SK-N-SH treated with all-trans-retinoic acid at 6 μM for 48 hours (cell line): ENCODE results near the gene CBX7.

Experiments
- ATAC-seq: fragments of 200-7000 bp; cut with Tn5 transposase; 3 replicates; pipeline ENCODE4 v1.9.1; 2020; ENCODE audit warnings: mild to moderate bottlenecking, moderate library complexity
- ARNTL ChIP-seq: fragments of 450-650 bp; formaldehyde crosslinking; IDR thresholded peaks from 2 replicates; pipeline ENCODE4 v1.5.0; 2020; ENCODE audit warnings: low read depth, mild to moderate bottlenecking, moderate library complexity, borderline replicate concordance
- CSDC2 ChIP-seq: fragments of 250-450 bp; sonication (Bioruptor Pico); IDR thresholded peaks from 2 replicates; pipeline ENCODE4 v1.5.0; 2020; ENCODE audit warnings: mild to moderate bottlenecking, moderate library complexity
- CSRNP3 ChIP-seq: fragments of 250-450 bp; sonication (Bioruptor Pico); IDR thresholded peaks from 2 replicates; pipeline ENCODE4 v1.5.1; 2021; ENCODE audit warnings: mild to moderate bottlenecking, moderate library complexity
- ESRRG ChIP-seq: fragments of 250-450 bp; sonication (Bioruptor Pico); IDR thresholded peaks from 2 replicates; pipeline ENCODE4 v1.6.1; 2021; ENCODE audit warnings: mild to moderate bottlenecking
- GLIS3 ChIP-seq: fragments of 250-450 bp; sonication (Bioruptor Pico); IDR thresholded peaks from 2 replicates; pipeline ENCODE4 v1.5.0; 2020; ENCODE audit warnings: mild to moderate bottlenecking, moderate library complexity
- ISL1 ChIP-seq: fragments of 250-450 bp; sonication (Bioruptor Pico); IDR thresholded peaks from 2 replicates; pipeline ENCODE4 v2.1.2; 2022; ENCODE audit warnings: mild to moderate bottlenecking, moderate library complexity
- POU6F1 ChIP-seq: fragments of 250-450 bp; sonication (Bioruptor Pico); IDR thresholded peaks from 2 replicates; pipeline ENCODE4 v1.8.0; 2021; ENCODE audit warnings: low read depth, mild to moderate bottlenecking, moderate library complexity, borderline replicate concordance
- RARB ChIP-seq: fragments of 250-450 bp; sonication (Bioruptor Pico); IDR thresholded peaks from 2 replicates; pipeline ENCODE4 v1.8.0; 2021; ENCODE audit warnings: mild to moderate bottlenecking, moderate library complexity
- TOX ChIP-seq: fragments of 250-450 bp; sonication (Bioruptor Pico); IDR thresholded peaks from 2 replicates; pipeline ENCODE4 v1.8.0; 2021; ENCODE audit warnings: mild to moderate bottlenecking, moderate library complexity, borderline replicate concordance
- ZC3H10 ChIP-seq: fragments of 250-450 bp; sonication (Bioruptor Pico); IDR thresholded peaks from 2 replicates; pipeline ENCODE4 v1.5.1; 2021; ENCODE audit warnings: mild to moderate bottlenecking, moderate library complexity
- ZFP3 ChIP-seq: fragments of 250-450 bp; sonication (Bioruptor Pico); IDR thresholded peaks from 2 replicates; pipeline ENCODE4 v1.5.0; 2020; ENCODE audit warnings: mild to moderate bottlenecking, moderate library complexity
- ZFP30 ChIP-seq: fragments of 450-650 bp; formaldehyde crosslinking; IDR thresholded peaks from 2 replicates; pipeline ENCODE4 v1.5.0; 2022; ENCODE audit warnings: mild to moderate bottlenecking, moderate library complexity
- ZNF565 ChIP-seq: fragments of 450-650 bp; formaldehyde crosslinking; conservative IDR thresholded peaks from 2 replicates; pipeline ENCODE4 v1.5.0; 2020; ENCODE audit warnings: low read depth, mild to moderate bottlenecking, moderate library complexity
- ZNF70 ChIP-seq: fragments of 450-650 bp; formaldehyde crosslinking; IDR thresholded peaks from 2 replicates; pipeline ENCODE4 v1.5.0; 2020; ENCODE audit warnings: mild to moderate bottlenecking, moderate library complexity
- ZNF8 ChIP-seq: fragments of 450-650 bp; formaldehyde crosslinking; IDR thresholded peaks from 2 replicates; pipeline ENCODE4 v1.5.0; 2020; ENCODE audit warnings: mild to moderate bottlenecking, moderate library complexity
- TF ChIP-seq, protein P1 (sequence below): fragments of 250-450 bp; sonication (Bioruptor Pico); IDR thresholded peaks from 2 replicates; pipeline ENCODE4 v1.8.0; 2020; ENCODE audit warnings: mild to moderate bottlenecking, moderate library complexity, borderline replicate concordance
- TF ChIP-seq, protein P2 (sequence below): fragments of 250-450 bp; sonication (Bioruptor Pico); IDR thresholded peaks from 2 replicates; pipeline ENCODE4 v1.5.0; 2020; ENCODE audit warnings: mild to moderate bottlenecking, moderate library complexity
- TF ChIP-seq, protein P3 (sequence below): fragments of 250-450 bp; sonication (Bioruptor Pico); IDR thresholded peaks from 2 replicates; pipeline ENCODE4 v1.5.1; 2020; ENCODE audit warnings: low read depth, mild to moderate bottlenecking, moderate library complexity

CBX7 gene

DNA sequence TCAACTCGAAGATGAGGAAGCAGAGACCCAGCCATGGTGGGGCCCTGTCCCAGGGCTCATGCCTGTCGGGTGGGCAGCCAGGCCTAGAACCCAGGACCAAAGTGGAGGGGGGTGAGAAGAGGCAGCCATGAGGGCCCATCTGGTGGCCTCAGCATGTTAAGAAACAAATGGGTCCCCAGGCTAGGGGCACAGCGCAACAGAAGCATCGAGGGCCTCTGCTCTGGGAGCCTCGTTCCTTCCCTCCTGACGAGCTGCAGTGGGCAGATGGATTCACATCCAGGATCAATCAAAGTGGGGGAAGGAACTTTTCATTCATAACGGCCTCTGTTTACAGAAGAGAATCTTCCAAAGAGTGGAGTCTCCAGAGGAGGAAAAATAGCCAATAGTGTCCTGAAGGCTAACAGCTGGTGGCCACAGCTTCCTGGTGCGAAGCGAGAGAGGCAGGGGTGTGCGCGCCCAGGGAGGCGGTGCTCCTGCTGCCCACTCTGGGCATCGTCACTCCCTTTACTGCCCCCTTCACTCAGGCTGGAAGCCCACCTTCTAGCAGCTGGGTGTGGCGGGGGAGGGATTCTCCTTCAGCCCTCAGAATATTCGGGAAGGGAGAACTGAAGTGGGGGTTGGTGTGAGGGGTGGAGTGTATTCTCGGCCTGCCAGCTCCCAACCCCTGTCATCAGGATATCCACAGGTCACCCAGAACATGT lies 4.3 kb downstream of the CBX7 start (continued):
- TF ChIP-seq, protein P1, sequence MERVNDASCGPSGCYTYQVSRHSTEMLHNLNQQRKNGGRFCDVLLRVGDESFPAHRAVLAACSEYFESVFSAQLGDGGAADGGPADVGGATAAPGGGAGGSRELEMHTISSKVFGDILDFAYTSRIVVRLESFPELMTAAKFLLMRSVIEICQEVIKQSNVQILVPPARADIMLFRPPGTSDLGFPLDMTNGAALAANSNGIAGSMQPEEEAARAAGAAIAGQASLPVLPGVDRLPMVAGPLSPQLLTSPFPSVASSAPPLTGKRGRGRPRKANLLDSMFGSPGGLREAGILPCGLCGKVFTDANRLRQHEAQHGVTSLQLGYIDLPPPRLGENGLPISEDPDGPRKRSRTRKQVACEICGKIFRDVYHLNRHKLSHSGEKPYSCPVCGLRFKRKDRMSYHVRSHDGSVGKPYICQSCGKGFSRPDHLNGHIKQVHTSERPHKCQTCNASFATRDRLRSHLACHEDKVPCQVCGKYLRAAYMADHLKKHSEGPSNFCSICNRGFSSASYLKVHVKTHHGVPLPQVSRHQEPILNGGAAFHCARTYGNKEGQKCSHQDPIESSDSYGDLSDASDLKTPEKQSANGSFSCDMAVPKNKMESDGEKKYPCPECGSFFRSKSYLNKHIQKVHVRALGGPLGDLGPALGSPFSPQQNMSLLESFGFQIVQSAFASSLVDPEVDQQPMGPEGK (CRISPR knock-in tag) = no peak

DNA sequence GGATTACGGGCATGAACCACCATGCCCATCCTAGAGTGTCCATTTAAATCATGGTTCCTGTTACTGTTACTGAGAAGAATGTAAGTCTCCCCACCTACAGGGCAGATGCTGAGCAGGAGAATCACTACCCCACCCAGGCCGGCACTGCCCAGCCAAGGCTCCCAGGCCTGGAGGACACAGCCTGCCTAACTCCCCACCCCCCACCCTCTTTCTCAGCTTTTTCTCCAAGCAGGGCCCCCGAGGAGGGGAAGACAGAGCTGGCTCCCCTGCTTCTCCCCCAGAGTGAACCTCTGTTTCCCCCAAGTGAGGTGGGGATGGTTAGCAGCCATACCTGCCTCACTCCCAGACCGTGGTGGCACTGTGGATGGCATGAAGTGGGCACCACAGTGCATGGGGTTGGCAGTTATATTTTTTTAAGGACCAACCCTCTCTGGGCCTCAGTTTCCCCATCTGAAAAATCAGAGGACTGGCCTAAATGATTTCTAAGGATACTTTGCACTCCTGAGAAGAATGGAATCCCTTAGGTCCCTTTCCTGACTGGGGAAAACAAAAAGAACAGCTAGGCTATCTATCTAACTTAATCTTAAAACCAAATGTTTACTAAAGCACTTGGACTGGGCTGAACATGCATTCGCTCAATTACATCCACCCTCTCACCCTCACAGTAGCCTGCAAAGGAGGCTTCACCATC lies 5.0 kb downstream of the CBX7 start:
- ATAC-seq = no peak
- TF ChIP-seq, protein P1 (CRISPR knock-in tag) = no peak
- TF ChIP-seq ZNF565 (CRISPR knock-in tag) (no peak), GLIS3 (CRISPR knock-in tag) (no peak), ESRRG (CRISPR knock-in tag) (no peak), ISL1 (CRISPR knock-in tag) (no peak), ZFP3 (CRISPR knock-in tag) (no peak), CSRNP3 (CRISPR knock-in tag) (no peak), TOX (CRISPR knock-in tag) (no peak), ZC3H10 (CRISPR knock-in tag) (no peak), ARNTL (CRISPR knock-in tag) (no peak), POU6F1 (CRISPR knock-in tag) (no peak), ZNF8 (CRISPR knock-in tag) (no peak), ZNF70 (CRISPR knock-in tag) (no peak), CSDC2 (no peak), RARB (CRISPR knock-in tag) (no peak), ZFP30 (CRISPR knock-in tag) (no peak)
- TF ChIP-seq, protein P2, sequence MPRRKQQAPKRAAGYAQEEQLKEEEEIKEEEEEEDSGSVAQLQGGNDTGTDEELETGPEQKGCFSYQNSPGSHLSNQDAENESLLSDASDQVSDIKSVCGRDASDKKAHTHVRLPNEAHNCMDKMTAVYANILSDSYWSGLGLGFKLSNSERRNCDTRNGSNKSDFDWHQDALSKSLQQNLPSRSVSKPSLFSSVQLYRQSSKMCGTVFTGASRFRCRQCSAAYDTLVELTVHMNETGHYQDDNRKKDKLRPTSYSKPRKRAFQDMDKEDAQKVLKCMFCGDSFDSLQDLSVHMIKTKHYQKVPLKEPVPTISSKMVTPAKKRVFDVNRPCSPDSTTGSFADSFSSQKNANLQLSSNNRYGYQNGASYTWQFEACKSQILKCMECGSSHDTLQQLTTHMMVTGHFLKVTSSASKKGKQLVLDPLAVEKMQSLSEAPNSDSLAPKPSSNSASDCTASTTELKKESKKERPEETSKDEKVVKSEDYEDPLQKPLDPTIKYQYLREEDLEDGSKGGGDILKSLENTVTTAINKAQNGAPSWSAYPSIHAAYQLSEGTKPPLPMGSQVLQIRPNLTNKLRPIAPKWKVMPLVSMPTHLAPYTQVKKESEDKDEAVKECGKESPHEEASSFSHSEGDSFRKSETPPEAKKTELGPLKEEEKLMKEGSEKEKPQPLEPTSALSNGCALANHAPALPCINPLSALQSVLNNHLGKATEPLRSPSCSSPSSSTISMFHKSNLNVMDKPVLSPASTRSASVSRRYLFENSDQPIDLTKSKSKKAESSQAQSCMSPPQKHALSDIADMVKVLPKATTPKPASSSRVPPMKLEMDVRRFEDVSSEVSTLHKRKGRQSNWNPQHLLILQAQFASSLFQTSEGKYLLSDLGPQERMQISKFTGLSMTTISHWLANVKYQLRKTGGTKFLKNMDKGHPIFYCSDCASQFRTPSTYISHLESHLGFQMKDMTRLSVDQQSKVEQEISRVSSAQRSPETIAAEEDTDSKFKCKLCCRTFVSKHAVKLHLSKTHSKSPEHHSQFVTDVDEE (CRISPR knock-in tag) = no peak
- TF ChIP-seq, protein P3, sequence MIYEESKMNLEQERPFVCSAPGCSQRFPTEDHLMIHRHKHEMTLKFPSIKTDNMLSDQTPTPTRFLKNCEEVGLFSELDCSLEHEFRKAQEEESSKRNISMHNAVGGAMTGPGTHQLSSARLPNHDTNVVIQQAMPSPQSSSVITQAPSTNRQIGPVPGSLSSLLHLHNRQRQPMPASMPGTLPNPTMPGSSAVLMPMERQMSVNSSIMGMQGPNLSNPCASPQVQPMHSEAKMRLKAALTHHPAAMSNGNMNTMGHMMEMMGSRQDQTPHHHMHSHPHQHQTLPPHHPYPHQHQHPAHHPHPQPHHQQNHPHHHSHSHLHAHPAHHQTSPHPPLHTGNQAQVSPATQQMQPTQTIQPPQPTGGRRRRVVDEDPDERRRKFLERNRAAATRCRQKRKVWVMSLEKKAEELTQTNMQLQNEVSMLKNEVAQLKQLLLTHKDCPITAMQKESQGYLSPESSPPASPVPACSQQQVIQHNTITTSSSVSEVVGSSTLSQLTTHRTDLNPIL = no peak
